Brain pericyte (primary cell): ENCODE data around the gene PSMD13.
"Not testable (repeated sequence)": the region's sequence is repeated elsewhere in the genome, so short reads cannot be mapped to it uniquely, and the experiment has no call there.

Experiments
- DNase-seq: peaks from one replicate; pipeline ENCODE4 v3.0.0-alpha.2; 2012; ENCODE audit warnings: low read depth, low spot score

The PSMD13 gene

GRCh38 chr11:249062-249461 is 12.3 kb downstream of the PSMD13 start:
- no peak for DNase-seq

GRCh38 chr11:250274-250673 is 13.5 kb downstream of the PSMD13 start:
- DNase-seq: no peak

GRCh38 chr11:250740-251299 is 14.0 kb downstream of the PSMD13 start:
- DNase-seq: no peak

GRCh38 chr11:251550-251949 is 14.8 kb downstream of the PSMD13 start:
- no peak for DNase-seq

GRCh38 chr11:252666-253065 is 15.9 kb downstream of the PSMD13 start:
- no peak for DNase-seq

GRCh38 chr11:253160-253885 is 16.5 kb downstream of the PSMD13 start:
- no peak for DNase-seq

- DNase-seq: no peak
These were observed 17.1 kb downstream of the PSMD13 start for GRCh38 chr11:253886-254270.

GRCh38 chr11:255176-255575 is 18.4 kb downstream of the PSMD13 start:
- no peak for DNase-seq

- no peak for DNase-seq
These were observed 19.0 kb downstream of the PSMD13 start for GRCh38 chr11:255816-256215.

GRCh38 chr11:256952-257737 is 20.4 kb downstream of the PSMD13 start:
- no peak for DNase-seq

GRCh38 chr11:257766-258493 is 21.2 kb downstream of the PSMD13 start:
- DNase-seq: no peak

- DNase-seq: no peak
These were observed 22.6 kb downstream of the PSMD13 start for GRCh38 chr11:259413-259812.

GRCh38 chr11:261624-262023 is 24.8 kb downstream of the PSMD13 start:
- DNase-seq: no peak

- no peak for DNase-seq
These were observed 30.1 kb downstream of the PSMD13 start for GRCh38 chr11:266676-267439.

- no peak for DNase-seq
These were observed 30.8 kb downstream of the PSMD13 start for GRCh38 chr11:267491-267994.

- DNase-seq: not testable (repeated sequence)
These were observed 32.0 kb downstream of the PSMD13 start for GRCh38 chr11:268716-269145.

GRCh38 chr11:269146-269890 is 32.5 kb downstream of the PSMD13 start:
- no peak for DNase-seq

- no peak for DNase-seq
These were observed 33.9 kb downstream of the PSMD13 start for GRCh38 chr11:270451-271318.

- DNase-seq: no peak
These were observed 34.5 kb downstream of the PSMD13 start for GRCh38 chr11:271319-271715.
